DND-41 (cell line): ENCODE measurements around the gene ARHGAP15.

Source experiments
- EZH2 ChIP-seq: IDR thresholded peaks from 3 replicates; pipeline ENCODE4 v1.6.1; 2012; ENCODE audit warnings: borderline replicate concordance, low read depth, mild to moderate bottlenecking, moderate library complexity, low read length, inconsistent platforms; ENCODE audit not compliant: severe bottlenecking
- TF ChIP-seq, protein P1 (sequence below): IDR thresholded peaks from 2 replicates; pipeline ENCODE4 v1.5.1; 2012; ENCODE audit warnings: borderline replicate concordance, low read length, moderate library complexity, mild to moderate bottlenecking; ENCODE audit not compliant: poor library complexity, severe bottlenecking; ENCODE audit errors: extremely low read depth

DNA sequence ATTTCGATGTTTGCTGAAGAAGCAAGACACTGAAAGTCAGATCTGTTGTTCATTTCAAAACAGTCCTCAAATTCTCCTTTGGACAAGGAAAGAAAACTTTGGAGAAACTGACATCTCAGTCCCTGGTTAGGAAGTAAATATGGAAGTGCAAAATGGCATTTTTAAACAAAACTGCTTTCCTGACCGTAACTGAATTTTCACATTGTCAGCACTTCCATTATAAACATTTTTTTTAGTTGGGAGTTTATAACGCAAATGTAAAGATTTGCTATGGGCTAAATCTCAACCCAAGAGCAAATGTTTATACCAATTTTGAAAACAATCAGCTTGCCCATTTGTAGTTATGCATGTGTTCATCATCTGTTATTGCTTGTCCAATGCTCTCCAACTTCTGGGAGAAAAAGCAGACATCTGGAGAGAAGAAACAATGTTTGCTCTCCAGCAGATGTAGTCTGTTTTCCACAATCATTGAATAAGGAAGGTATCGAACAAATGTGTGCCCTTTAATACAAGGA is 520.1 kb downstream of the ARHGAP15 start:
- TF ChIP-seq, protein P1, sequence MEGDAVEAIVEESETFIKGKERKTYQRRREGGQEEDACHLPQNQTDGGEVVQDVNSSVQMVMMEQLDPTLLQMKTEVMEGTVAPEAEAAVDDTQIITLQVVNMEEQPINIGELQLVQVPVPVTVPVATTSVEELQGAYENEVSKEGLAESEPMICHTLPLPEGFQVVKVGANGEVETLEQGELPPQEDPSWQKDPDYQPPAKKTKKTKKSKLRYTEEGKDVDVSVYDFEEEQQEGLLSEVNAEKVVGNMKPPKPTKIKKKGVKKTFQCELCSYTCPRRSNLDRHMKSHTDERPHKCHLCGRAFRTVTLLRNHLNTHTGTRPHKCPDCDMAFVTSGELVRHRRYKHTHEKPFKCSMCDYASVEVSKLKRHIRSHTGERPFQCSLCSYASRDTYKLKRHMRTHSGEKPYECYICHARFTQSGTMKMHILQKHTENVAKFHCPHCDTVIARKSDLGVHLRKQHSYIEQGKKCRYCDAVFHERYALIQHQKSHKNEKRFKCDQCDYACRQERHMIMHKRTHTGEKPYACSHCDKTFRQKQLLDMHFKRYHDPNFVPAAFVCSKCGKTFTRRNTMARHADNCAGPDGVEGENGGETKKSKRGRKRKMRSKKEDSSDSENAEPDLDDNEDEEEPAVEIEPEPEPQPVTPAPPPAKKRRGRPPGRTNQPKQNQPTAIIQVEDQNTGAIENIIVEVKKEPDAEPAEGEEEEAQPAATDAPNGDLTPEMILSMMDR: no peak
- TF ChIP-seq EZH2: no peak
